HG03025 (cell line): ENCODE measurements around the gene AGK.
"Not testable (repeated sequence)": the region's sequence is repeated elsewhere in the genome, so short reads cannot be mapped to it uniquely, and the experiment has no call there.

Source experiments
- ATAC-seq: cut with Tn5 transposase; IDR thresholded peaks from one replicate; pipeline ENCODE4 v1.9.1; 2021; ENCODE audit warnings: mild to moderate bottlenecking, moderate library complexity; ENCODE audit not compliant: unreplicated experiment, low FRiP score

The AGK gene

GRCh38 chr7:141671705-141672496 is 120.7 kb downstream of the AGK start:
- ATAC-seq: no peak

GRCh38 chr7:141673346-141673745 is 122.1 kb downstream of the AGK start:
- ATAC-seq: no peak

- no peak for ATAC-seq
These were observed 123.0 kb downstream of the AGK start for GRCh38 chr7:141674171-141674671.

- no peak for ATAC-seq
These were observed 123.5 kb downstream of the AGK start for GRCh38 chr7:141674702-141675101.

- ATAC-seq: no peak
These were observed 124.4 kb downstream of the AGK start for GRCh38 chr7:141675436-141676215.

GRCh38 chr7:141676618-141677017 is 125.4 kb downstream of the AGK start:
- no peak for ATAC-seq

GRCh38 chr7:141679014-141679413 is 127.8 kb downstream of the AGK start:
- no peak for ATAC-seq

GRCh38 chr7:141685285-141686023 is 134.2 kb downstream of the AGK start:
- ATAC-seq: no peak

GRCh38 chr7:141686074-141686473 is 134.9 kb downstream of the AGK start:
- ATAC-seq: no peak

- no peak for ATAC-seq
These were observed 135.5 kb downstream of the AGK start for GRCh38 chr7:141686670-141687069.

- ATAC-seq: no peak
These were observed 136.8 kb downstream of the AGK start for GRCh38 chr7:141688043-141688442.

GRCh38 chr7:141689072-141689825 is 138.0 kb downstream of the AGK start:
- ATAC-seq: not testable (repeated sequence)

- ATAC-seq: no peak
These were observed 140.3 kb downstream of the AGK start for GRCh38 chr7:141691540-141691939.

- no peak for ATAC-seq
These were observed 140.8 kb downstream of the AGK start for GRCh38 chr7:141691961-141692360.

- no peak for ATAC-seq
These were observed 141.9 kb downstream of the AGK start for GRCh38 chr7:141693082-141693481.

GRCh38 chr7:141695803-141696289 is 144.6 kb downstream of the AGK start:
- ATAC-seq: no peak

GRCh38 chr7:141696348-141696747 is 145.1 kb downstream of the AGK start:
- no peak for ATAC-seq

- no peak for ATAC-seq
These were observed 146.1 kb downstream of the AGK start for GRCh38 chr7:141697211-141697871.

GRCh38 chr7:141698247-141699015 is 147.2 kb downstream of the AGK start:
- no peak for ATAC-seq
